ENCODE measurements around the gene BCR. TPM values are rescaled to one million over a fixed set of nuclear protein-coding genes. Genes with fewer than 3 reads are reported as not detected.

The BCR gene
- polyA plus RNA-seq, 1 donor (not counting 4 experiments of a cell fraction or from before 2014, with no cell fraction given), result 25.8 TPM

GRCh38 chr22:23353696-23354095, 173.4 kb downstream of the BCR start:
- Histone ChIP-seq H3K36me3 (ENCODE audit: control insufficient read depth in 2 of 2, extremely low read depth in 1 of 2, insufficient read depth in 2 of 2, low read length in 2 of 2) (no peaks in the 10 kb centered on the region), H3K4me3 (ENCODE audit: control insufficient read depth in 2 of 3, extremely low read depth in 1 of 3, insufficient read depth in 2 of 3, low read depth in 1 of 3, low read length in 3 of 3) (no peak overlapping the region), H3K4me1 (ENCODE audit: control insufficient read depth, extremely low read depth, insufficient read depth, low read length) (no peaks in the 10 kb centered on the region), H4K20me1 (ENCODE audit: control insufficient read depth, extremely low read depth, insufficient read depth, low read length) (no peaks in the 10 kb centered on the region), H3K79me2 (ENCODE audit: control insufficient read depth, insufficient read depth, low read length) (no peaks in the 10 kb centered on the region), H3K9me1 (ENCODE audit: control insufficient read depth, extremely low read depth, insufficient read depth, low read length) (no peaks in the 10 kb centered on the region), H3K27me3 (ENCODE audit: control insufficient read depth, extremely low read depth, insufficient read depth, low read length) (no peaks in the 10 kb centered on the region), H3K9ac (ENCODE audit: control insufficient read depth, extremely low read depth, insufficient read depth, low read length) (no peak overlapping the region), H3K27ac (ENCODE audit: control insufficient read depth, insufficient read depth, low read length) (no peak overlapping the region), H3K4me2 (ENCODE audit: control insufficient read depth, extremely low read depth, insufficient read depth, low read depth, low read length) (no peak overlapping the region), H2AFZ (ENCODE audit: control insufficient read depth, low read length) (no peak overlapping the region), H3K9me3 (ENCODE audit: control insufficient read depth, low read depth, low read length) (no peaks in the 10 kb centered on the region)
- FAIRE-seq (no peak), DNase-seq (ENCODE audit: low read depth, low spot score) (no peak)
- TF ChIP-seq CTCF (optimal IDR thresholded peaks at IDR 0.05 in 1 of 3, IDR thresholded peaks at IDR 0.05 in 1 of 3, conservative IDR thresholded peaks at IDR 0.05 in 1 of 3; ENCODE audit: extremely low read depth in 1 of 3, insufficient read depth in 2 of 3, low read length in 3 of 3), result no peak
- TF ChIP-seq EZH2 (IDR thresholded peaks at IDR 0.05; ENCODE audit: low read length), result no peak
- dilution Hi-C loops (cut with MboI; ENCODE audit: extremely low pct_ligation_motif_present, low sequenced_read_pairs), result no loop called here

GRCh38 chr22:23356094-23356493, 175.8 kb downstream of the BCR start:
- Histone ChIP-seq H3K36me3 (ENCODE audit: control insufficient read depth in 2 of 2, extremely low read depth in 1 of 2, insufficient read depth in 2 of 2, low read length in 2 of 2) (no peaks in the 10 kb centered on the region), H2AFZ (ENCODE audit: control insufficient read depth, low read length) (no peak overlapping the region), H3K4me1 (ENCODE audit: control insufficient read depth, extremely low read depth, insufficient read depth, low read length) (no peaks in the 10 kb centered on the region), H3K4me3 (ENCODE audit: control insufficient read depth in 2 of 3, extremely low read depth in 1 of 3, insufficient read depth in 2 of 3, low read depth in 1 of 3, low read length in 3 of 3) (no peak overlapping the region), H3K9me1 (ENCODE audit: control insufficient read depth, extremely low read depth, insufficient read depth, low read length) (no peaks in the 10 kb centered on the region), H3K4me2 (ENCODE audit: control insufficient read depth, extremely low read depth, insufficient read depth, low read depth, low read length) (no peak overlapping the region), H4K20me1 (ENCODE audit: control insufficient read depth, extremely low read depth, insufficient read depth, low read length) (no peaks in the 10 kb centered on the region), H3K9me3 (ENCODE audit: control insufficient read depth, low read depth, low read length) (no peaks in the 10 kb centered on the region), H3K79me2 (ENCODE audit: control insufficient read depth, insufficient read depth, low read length) (no peaks in the 10 kb centered on the region), H3K27me3 (ENCODE audit: control insufficient read depth, extremely low read depth, insufficient read depth, low read length) (no peaks in the 10 kb centered on the region), H3K27ac (ENCODE audit: control insufficient read depth, insufficient read depth, low read length) (no peak overlapping the region), H3K9ac (ENCODE audit: control insufficient read depth, extremely low read depth, insufficient read depth, low read length) (no peak overlapping the region)
- DNase-seq (ENCODE audit: low read depth, low spot score) (no peak), FAIRE-seq (no peak)
- dilution Hi-C loops (cut with MboI; ENCODE audit: extremely low pct_ligation_motif_present, low sequenced_read_pairs), result no loop called here
- no peak for TF ChIP-seq EZH2 (IDR thresholded peaks at IDR 0.05; ENCODE audit: low read length)
- no peak for TF ChIP-seq CTCF (optimal IDR thresholded peaks at IDR 0.05 in 1 of 3, IDR thresholded peaks at IDR 0.05 in 1 of 3, conservative IDR thresholded peaks at IDR 0.05 in 1 of 3; ENCODE audit: extremely low read depth in 1 of 3, insufficient read depth in 2 of 3, low read length in 3 of 3)
